WERI-Rb-1 (cell line): ENCODE measurements around the gene BDP1.
A peak's percentile ranks its signal among the peaks of the same experiment; 100 is the strongest.

Experiments
- DNase-seq: peaks from one replicate; pipeline ENCODE4 v3.0.0-alpha.2; 2020
- H3K27ac ChIP-seq: fragments of 250-450 bp; sonication (Bioruptor Pico); 2 replicates; pipeline ENCODE4 v1.5.1; 2020; ENCODE audit warnings: mild to moderate bottlenecking, moderate library complexity
- H3K27me3 ChIP-seq: fragments of 250-450 bp; sonication (Bioruptor Pico); 2 replicates; pipeline ENCODE4 v1.5.1; 2021; ENCODE audit warnings: mild to moderate bottlenecking, low read depth, moderate library complexity; ENCODE audit not compliant: insufficient read depth, severe bottlenecking
- H3K36me3 ChIP-seq: fragments of 250-450 bp; sonication (Bioruptor Pico); 2 replicates; pipeline ENCODE4 v1.5.1; 2020; ENCODE audit warnings: mild to moderate bottlenecking, moderate library complexity
- H3K4me3 ChIP-seq: 2 replicates; pipeline ENCODE4 v1.5.1; 2011; ENCODE audit warnings: low read depth, mild to moderate bottlenecking, control low read depth, low read length
- H3K9me3 ChIP-seq: fragments of 250-450 bp; sonication (Bioruptor Pico); 2 replicates; pipeline ENCODE4 v1.5.1; 2021; ENCODE audit warnings: mild to moderate bottlenecking, moderate library complexity; ENCODE audit not compliant: severe bottlenecking
- TF ChIP-seq, protein P1 (sequence below): IDR thresholded peaks from 2 replicates; pipeline ENCODE4 v1.5.1; 2011; ENCODE audit warnings: low read depth, mild to moderate bottlenecking, control low read depth, inconsistent platforms, low read length

The BDP1 gene

DNA sequence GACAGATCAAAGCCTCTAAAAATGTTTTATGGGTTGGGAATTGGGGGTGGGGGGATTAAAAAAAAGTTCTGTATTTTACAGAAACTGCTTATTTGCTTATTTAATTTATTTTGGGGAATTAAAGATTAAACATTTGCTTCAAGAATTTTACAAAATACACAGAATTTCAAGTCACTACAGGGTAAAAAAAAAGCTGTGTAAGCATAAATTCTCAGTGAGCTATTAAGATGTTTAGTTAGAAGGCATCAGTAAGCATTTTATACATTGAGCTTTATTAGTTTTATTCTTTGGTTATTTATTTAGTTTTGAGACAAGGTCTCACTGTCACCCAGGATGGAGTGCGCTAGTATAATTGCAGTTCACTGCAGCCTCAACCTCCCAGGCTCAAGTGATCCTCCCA lies 5.2 kb downstream of the BDP1 start:
- Histone ChIP-seq H3K9me3 (no peaks in the 10 kb centered on the region), H3K27me3 (no peaks in the 10 kb centered on the region), H3K36me3 (peaks cover 68% of the 10 kb centered on the region), H3K27ac (no peak overlapping the region), H3K4me3 (no peak overlapping the region)
- DNase-seq: no peak
- TF ChIP-seq, protein P1, sequence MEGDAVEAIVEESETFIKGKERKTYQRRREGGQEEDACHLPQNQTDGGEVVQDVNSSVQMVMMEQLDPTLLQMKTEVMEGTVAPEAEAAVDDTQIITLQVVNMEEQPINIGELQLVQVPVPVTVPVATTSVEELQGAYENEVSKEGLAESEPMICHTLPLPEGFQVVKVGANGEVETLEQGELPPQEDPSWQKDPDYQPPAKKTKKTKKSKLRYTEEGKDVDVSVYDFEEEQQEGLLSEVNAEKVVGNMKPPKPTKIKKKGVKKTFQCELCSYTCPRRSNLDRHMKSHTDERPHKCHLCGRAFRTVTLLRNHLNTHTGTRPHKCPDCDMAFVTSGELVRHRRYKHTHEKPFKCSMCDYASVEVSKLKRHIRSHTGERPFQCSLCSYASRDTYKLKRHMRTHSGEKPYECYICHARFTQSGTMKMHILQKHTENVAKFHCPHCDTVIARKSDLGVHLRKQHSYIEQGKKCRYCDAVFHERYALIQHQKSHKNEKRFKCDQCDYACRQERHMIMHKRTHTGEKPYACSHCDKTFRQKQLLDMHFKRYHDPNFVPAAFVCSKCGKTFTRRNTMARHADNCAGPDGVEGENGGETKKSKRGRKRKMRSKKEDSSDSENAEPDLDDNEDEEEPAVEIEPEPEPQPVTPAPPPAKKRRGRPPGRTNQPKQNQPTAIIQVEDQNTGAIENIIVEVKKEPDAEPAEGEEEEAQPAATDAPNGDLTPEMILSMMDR: no peak

DNA sequence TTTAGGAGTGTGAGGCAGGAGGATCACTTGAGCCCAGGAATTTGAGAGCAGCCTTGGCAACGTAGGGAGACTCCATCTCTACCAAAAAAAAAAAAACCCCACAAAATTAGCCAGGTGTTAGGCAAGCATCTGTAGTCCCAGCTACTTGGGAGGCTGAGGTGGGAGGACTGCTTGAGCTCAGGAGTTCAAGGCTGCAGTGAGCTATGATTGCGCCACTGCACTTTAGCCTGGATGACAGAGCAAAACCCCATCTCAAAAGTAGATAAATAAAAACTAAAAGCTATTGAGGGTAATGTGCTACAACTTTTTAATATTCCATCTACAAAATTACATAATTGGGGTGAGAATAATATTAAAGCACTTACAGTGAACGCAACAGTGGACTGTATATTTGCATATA lies 5.9 kb downstream of the BDP1 start:
- Histone ChIP-seq H3K36me3 (peaks cover 75% of the 10 kb centered on the region), H3K27ac (no peak overlapping the region), H3K4me3 (no peak overlapping the region), H3K27me3 (no peaks in the 10 kb centered on the region), H3K9me3 (no peaks in the 10 kb centered on the region)
- DNase-seq: no peak
- TF ChIP-seq, protein P1: no peak

DNA sequence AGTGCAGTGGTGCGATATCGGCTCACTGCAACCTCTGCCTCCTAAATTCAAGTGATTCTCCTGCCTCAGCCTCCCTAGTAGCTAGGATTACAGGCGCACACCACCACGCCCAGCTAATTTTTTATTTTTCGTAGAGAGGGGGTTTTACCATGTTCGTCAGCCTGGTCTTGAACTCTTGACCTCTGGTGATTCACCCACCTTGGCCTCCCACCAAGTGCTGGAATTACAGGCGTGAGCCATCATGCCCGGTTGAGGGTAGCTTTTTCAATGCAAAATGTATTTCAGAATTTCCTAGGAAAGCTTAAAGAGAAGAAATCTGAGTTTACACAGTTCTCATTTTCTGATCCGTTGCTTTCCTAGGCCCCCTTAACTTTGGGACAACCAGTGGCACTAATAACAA lies 15.7 kb downstream of the BDP1 start:
- Histone ChIP-seq H3K27me3 (no peaks in the 10 kb centered on the region), H3K36me3 (peaks cover 65% of the 10 kb centered on the region), H3K27ac (no peak overlapping the region), H3K9me3 (no peaks in the 10 kb centered on the region), H3K4me3 (no peak overlapping the region)
- DNase-seq: no peak
- TF ChIP-seq, protein P1: no peak

DNA sequence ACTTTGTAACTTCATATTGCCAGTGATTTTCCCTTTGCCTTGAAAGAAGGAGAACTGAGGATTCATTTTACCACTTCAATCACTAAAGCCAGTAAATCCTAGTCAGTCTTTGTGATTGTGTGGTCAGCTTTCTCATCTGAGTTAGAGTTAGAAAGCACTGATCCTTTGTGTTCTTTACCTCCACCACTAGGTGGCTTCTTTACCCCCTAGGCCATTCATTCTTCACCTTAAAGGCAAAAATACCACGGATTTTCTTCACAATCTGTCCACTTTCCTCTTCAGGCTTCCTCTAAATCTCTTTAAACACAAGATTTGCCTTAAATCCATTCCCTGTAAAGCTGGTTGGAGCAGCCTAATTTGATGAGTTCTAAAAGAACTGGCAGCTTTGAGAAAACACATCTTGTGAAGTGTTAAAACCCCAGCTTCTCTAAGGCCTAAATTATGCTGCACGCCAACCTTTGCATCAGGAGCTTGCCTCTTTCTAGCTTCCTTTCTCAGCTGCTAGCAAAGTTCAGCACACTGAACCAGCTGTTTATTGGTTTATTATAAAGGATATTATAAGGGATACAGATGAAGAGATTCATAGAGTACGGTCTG lies 20.4 kb downstream of the BDP1 start:
- Histone ChIP-seq H3K9me3 (no peaks in the 10 kb centered on the region), H3K36me3 (peaks cover 51% of the 10 kb centered on the region), H3K4me3 (no peak overlapping the region), H3K27ac (no peak overlapping the region), H3K27me3 (no peaks in the 10 kb centered on the region)
- TF ChIP-seq, protein P1: peak; percentile 75
- DNase-seq: no peak

DNA sequence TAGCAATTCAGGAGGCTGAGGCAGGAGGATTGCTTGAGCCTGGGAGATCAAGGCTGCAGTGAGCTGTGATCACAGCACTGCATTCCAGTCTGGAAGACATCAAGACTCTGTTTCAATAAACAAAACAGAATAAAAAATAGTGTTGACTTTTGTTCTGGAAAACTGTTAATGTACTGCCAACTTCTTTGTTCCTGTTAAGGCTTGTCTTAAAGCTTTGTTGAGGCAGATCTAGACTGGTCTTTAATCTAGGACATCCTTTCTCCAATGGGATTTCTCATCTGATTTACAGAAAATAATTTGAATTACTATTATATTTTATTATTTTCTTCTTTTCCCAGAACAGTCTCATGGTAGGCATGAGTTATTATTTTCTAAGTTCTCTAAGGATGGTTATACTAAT lies 26.0 kb downstream of the BDP1 start:
- H3K4me3 ChIP-seq: no peak overlapping the region
- no peaks in the 10 kb centered on the region for H3K9me3 ChIP-seq
- H3K27ac ChIP-seq: no peak overlapping the region
- no peaks in the 10 kb centered on the region for H3K27me3 ChIP-seq
- peaks cover 72% of the 10 kb centered on the region for H3K36me3 ChIP-seq
- no peak for DNase-seq
- TF ChIP-seq, protein P1: no peak

DNA sequence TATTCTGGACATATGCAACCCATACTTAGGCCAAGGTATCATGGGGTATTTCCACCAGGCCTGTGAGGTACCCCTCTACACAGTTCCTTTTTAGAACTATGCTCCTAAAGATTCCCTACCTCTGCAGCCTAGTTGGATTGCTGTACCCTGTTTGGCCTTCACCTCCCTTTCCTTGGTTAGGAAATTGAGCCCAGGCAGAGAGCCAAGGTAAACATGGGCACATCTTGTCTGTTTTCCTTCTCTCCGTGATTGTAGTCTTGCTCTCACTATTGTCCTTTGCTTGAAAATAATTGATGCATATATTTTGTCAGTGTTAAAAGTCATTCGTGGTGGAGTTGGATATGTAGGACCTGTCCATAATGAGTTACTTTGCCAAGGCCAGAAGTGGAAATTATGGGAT lies 26.7 kb downstream of the BDP1 start:
- no peak overlapping the region for H3K27ac ChIP-seq
- H3K9me3 ChIP-seq: no peaks in the 10 kb centered on the region
- DNase-seq: no peak
- peaks cover 76% of the 10 kb centered on the region for H3K36me3 ChIP-seq
- no peak overlapping the region for H3K4me3 ChIP-seq
- no peaks in the 10 kb centered on the region for H3K27me3 ChIP-seq
- TF ChIP-seq, protein P1: no peak
